RCC 7860 (cell line): ENCODE results near the gene MDFIC2.
A peak's percentile ranks its signal among the peaks of the same experiment; 100 is the strongest.
"Not testable (repeated sequence)": the region's sequence is repeated elsewhere in the genome, so short reads cannot be mapped to it uniquely, and the experiment has no call there.

Source experiments
- DNase-seq: peaks from one replicate; pipeline ENCODE4 v3.0.0-alpha.2; 2015; ENCODE audit warnings: low spot score
- FAIRE-seq: peaks from 2 replicates; lab custom pipeline; 2012; peaks lifted over from hg19 to GRCh38; lab: Jason Lieb, UNC

Gene MDFIC2

GRCh38 chr3:70264122-70264780 is 48.2 kb downstream of the MDFIC2 start:
- FAIRE-seq (no peak), DNase-seq (peak; percentile 17)

- DNase-seq, result peak; percentile 40
- no peak for FAIRE-seq
These were observed 51.2 kb downstream of the MDFIC2 start for GRCh38 chr3:70261283-70261682.

- DNase-seq (no peak), FAIRE-seq (no peak)
These were observed 55.9 kb downstream of the MDFIC2 start for GRCh38 chr3:70256566-70256965.

- no peak for FAIRE-seq
- no peak for DNase-seq
These were observed 61.9 kb downstream of the MDFIC2 start for GRCh38 chr3:70250492-70250891.

GRCh38 chr3:70249509-70250160 is 62.8 kb downstream of the MDFIC2 start:
- FAIRE-seq, result no peak

GRCh38 chr3:70248856-70249255 is 63.6 kb downstream of the MDFIC2 start:
- DNase-seq (no peak), FAIRE-seq (no peak)

More at GRCh38 chr3:70249509-70250160, 62.8 kb downstream of the MDFIC2 start:
- DNase-seq, result no peak

GRCh38 chr3:70247955-70248354 is 64.5 kb downstream of the MDFIC2 start:
- no peak for FAIRE-seq
- no peak for DNase-seq

- DNase-seq (no peak), FAIRE-seq (no peak)
These were observed 66.5 kb downstream of the MDFIC2 start for GRCh38 chr3:70245746-70246525.

- no peak for DNase-seq
- no peak for FAIRE-seq
These were observed 68.0 kb downstream of the MDFIC2 start for GRCh38 chr3:70244422-70244821.

GRCh38 chr3:70242297-70242882 is 70.0 kb downstream of the MDFIC2 start:
- FAIRE-seq (no peak), DNase-seq (no peak)

- no peak for FAIRE-seq
These were observed 78.6 kb downstream of the MDFIC2 start for GRCh38 chr3:70233812-70234211.

GRCh38 chr3:70233112-70233511 is 79.3 kb downstream of the MDFIC2 start:
- no peak for FAIRE-seq
- DNase-seq, result no peak

More at GRCh38 chr3:70233812-70234211, 78.6 kb downstream of the MDFIC2 start:
- no peak for DNase-seq

GRCh38 chr3:70231266-70231701 is 81.2 kb downstream of the MDFIC2 start:
- DNase-seq (no peak), FAIRE-seq (no peak)

- DNase-seq (no peak), FAIRE-seq (no peak)
These were observed 85.0 kb downstream of the MDFIC2 start for GRCh38 chr3:70227437-70227836.

GRCh38 chr3:70225146-70225545 is 87.3 kb downstream of the MDFIC2 start:
- FAIRE-seq (no peak), DNase-seq (no peak)

- FAIRE-seq, result no peak
- no peak for DNase-seq
These were observed 88.1 kb downstream of the MDFIC2 start for GRCh38 chr3:70224337-70224736.

- DNase-seq (no peak), FAIRE-seq (no peak)
These were observed 94.0 kb downstream of the MDFIC2 start for GRCh38 chr3:70218471-70218870.

GRCh38 chr3:70211274-70211673 is 101.2 kb downstream of the MDFIC2 start:
- DNase-seq, FAIRE-seq: not testable (repeated sequence)

GRCh38 chr3:70201975-70202374 is 110.5 kb downstream of the MDFIC2 start:
- DNase-seq (no peak), FAIRE-seq (no peak)

- no peak for FAIRE-seq
- DNase-seq, result no peak
These were observed 122.5 kb downstream of the MDFIC2 start for GRCh38 chr3:70189884-70190473.

- DNase-seq (no peak), FAIRE-seq (no peak)
These were observed 126.2 kb downstream of the MDFIC2 start for GRCh38 chr3:70186221-70186620.
